NCI-H146 treated with DMSO at 0.1 percent for 48 hours (cell line): ENCODE measurements around the gene RIMBP3B.
"Not testable (repeated sequence)": the region's sequence is repeated elsewhere in the genome, so short reads cannot be mapped to it uniquely, and the experiment has no call there.

Source experiments
- DNase-seq: peaks from one replicate; lab custom pipeline; 2025; ENCODE audit not compliant: unreplicated experiment; lab: John Stamatoyannopoulos, UW

RIMBP3B gene

GRCh38 chr22:21383701-21384467 is at the start of gene RIMBP3B:
RIMBP3B (plus strand) TSS chr22:21383751; CDS start chr22:21383859, 108 bp downstream.
- DNase-seq, result not testable (repeated sequence)

GRCh38 chr22:21357527-21357926 is 26.0 kb upstream of the RIMBP3B start:
- DNase-seq, result not testable (repeated sequence)

- DNase-seq, result not testable (repeated sequence)
Measured at GRCh38 chr22:21360525-21360924, 23.0 kb upstream of the RIMBP3B start.

- DNase-seq, result not testable (repeated sequence)
Measured at GRCh38 chr22:21362473-21362872, 21.1 kb upstream of the RIMBP3B start.

GRCh38 chr22:21363061-21363460 is 20.5 kb upstream of the RIMBP3B start:
- not testable (repeated sequence) for DNase-seq

GRCh38 chr22:21363803-21364202 is 19.7 kb upstream of the RIMBP3B start:
- not testable (repeated sequence) for DNase-seq

GRCh38 chr22:21364362-21364761 is 19.2 kb upstream of the RIMBP3B start:
- not testable (repeated sequence) for DNase-seq

- DNase-seq, result not testable (repeated sequence)
Measured at GRCh38 chr22:21365337-21365736, 18.2 kb upstream of the RIMBP3B start.

GRCh38 chr22:21368603-21369310 is 14.8 kb upstream of the RIMBP3B start:
- DNase-seq, result not testable (repeated sequence)

GRCh38 chr22:21375880-21376279 is 7.7 kb upstream of the RIMBP3B start:
- DNase-seq, result not testable (repeated sequence)

GRCh38 chr22:21384468-21385357 is 1.2 kb downstream of the RIMBP3B start:
- not testable (repeated sequence) for DNase-seq

- DNase-seq, result not testable (repeated sequence)
Measured at GRCh38 chr22:21389480-21389879, 5.9 kb downstream of the RIMBP3B start.

- DNase-seq, result not testable (repeated sequence)
Measured at GRCh38 chr22:21390013-21390412, 6.5 kb downstream of the RIMBP3B start.

- DNase-seq, result not testable (repeated sequence)
Measured at GRCh38 chr22:21394613-21395012, 11.1 kb downstream of the RIMBP3B start.

- DNase-seq, result not testable (repeated sequence)
Measured at GRCh38 chr22:21401197-21401969, 17.8 kb downstream of the RIMBP3B start.

GRCh38 chr22:21402763-21403314 is 19.3 kb downstream of the RIMBP3B start:
- not testable (repeated sequence) for DNase-seq

GRCh38 chr22:21407139-21407538 is 23.6 kb downstream of the RIMBP3B start:
- DNase-seq, result not testable (repeated sequence)

GRCh38 chr22:21407792-21408191 is 24.2 kb downstream of the RIMBP3B start:
- not testable (repeated sequence) for DNase-seq

- not testable (repeated sequence) for DNase-seq
Measured at GRCh38 chr22:21416375-21416774, 32.8 kb downstream of the RIMBP3B start.

- DNase-seq, result not testable (repeated sequence)
Measured at GRCh38 chr22:21417227-21417746, 33.7 kb downstream of the RIMBP3B start, which contains the start of gene HIC2. HIC2 (plus strand) TSS chr22:21417371; CDS start chr22:21442832, 25,461 bp downstream.
